Pancreas (tissue), 10 donors: ENCODE results near the gene NKIRAS1. TPM values are rescaled to one million over a fixed set of nuclear protein-coding genes. Genes with fewer than 3 reads are reported as not detected.
A peak's percentile ranks its signal among the peaks of the same experiment; 100 is the strongest.

ENCODE experiments used
- ATAC-seq, 4 donors: fragments of 200-7000 bp; cut with Tn5 transposase; one replicate each; pipeline versions ENCODE4 v1.8.0 to v1.9.1; 2020; ENCODE audit warnings: mild to moderate bottlenecking in 4 of 4, moderate library complexity in 4 of 4
- DNase-seq, 6 donors: peaks; one replicate each; pipeline ENCODE4 v3.0.0-alpha.2; 2020
- FAIRE-seq: peaks from 2 replicates; lab custom pipeline; 2012; peaks lifted over from hg19 to GRCh38; lab: Jason Lieb, UNC
- H3K27ac ChIP-seq, 4 donors: fragments of 200-600 bp; sonication (generic); 1 replicate in 3 of 4; 2 replicates in 1 of 4; pipeline versions ENCODE4 v1.5.0 to v1.8.0; 2020
- H3K27me3 ChIP-seq, 4 donors: fragments of 200-600 bp; one replicate each; pipeline ENCODE4 v1.8.0; 2021
- H3K36me3 ChIP-seq, 3 donors: fragments of 200-600 bp; sonication (generic) in 1 of 3; one replicate each; pipeline versions ENCODE4 v1.5.0 to v1.8.0; 2020 to 2021
- H3K4me1 ChIP-seq, 3 donors: fragments of 200-600 bp; one replicate each; pipeline ENCODE4 v1.8.0; 2021
- H3K4me3 ChIP-seq, 4 donors: fragments of 200-600 bp; sonication (generic) in 2 of 4; one replicate each; pipeline versions ENCODE4 v1.5.0 to v1.8.0; 2020 to 2021
- H3K9me3 ChIP-seq, 4 donors: fragments of 200-600 bp; one replicate each; pipeline ENCODE4 v1.8.0; 2021
- whole genome bisulfite sequencing, 2 donors: extraction: QIAGEN DNeasy Blood & Tissue Kit; methylation state at CpG; one replicate each; pipeline ENCODE4 v1.1.7; 2013; 5-methylcytosine and 5-hydroxymethylcytosine counted together
- intact Hi-C, 3 donors: fragments of 100-400 bp; cut with DNase I; formaldehyde crosslinking; loops; one replicate each; pipeline versions ENCODE4 v1.11.1 to v1.14.2; 2022
- polyA plus RNA-seq, 2 donors: library from polyadenylated mRNA; stranded (reverse); fragments of 200-250 nt; gene quantifications; one replicate each; pipeline ENCODE4 v1.2.3, GENCODE V29; 2013
- total RNA-seq, 6 donors: library from RNA; stranded (reverse); fragmentation: NEBNext Ultra II Directional in 4 of 6; extraction: Animal tissue kit (Norgen Biotek cat#: 25700) in 4 of 6; gene quantifications; one replicate each; pipeline versions ENCODE4 v1.2.1 to v1.2.4, GENCODE V29; 2021 to 2023
- TF ChIP-seq, protein P1 (sequence below), 4 donors: fragments of 200-600 bp; sonication (generic) in 3 of 4; IDR thresholded peaks; one replicate each; pipeline versions ENCODE4 v1.5.0 to v1.8.0; 2021; ENCODE audit warnings: antibody characterized with exemption in 4 of 4
- donor health status: healthy with polysubstance abuse.
- donor health status: DM: no; HTN: no; CAD: no; lungs with moderate emphysema.
- donor health status: DM: no; HTN: no; CAD: no.
- donor health status: control.
- donor health status: control.
- donor health status: Bipolar disorder and iron deficiency.
- donor health status: DM: yes; HTN: yes; CAD: no.
- donor health status: DM: no; HTN: no; CAD: no.
- donor health status: DM: no; HTN: no; CAD: no.
- donor health status: DM: yes; HTN: yes; CAD: no.

Gene NKIRAS1
- total and polyA plus RNA-seq, 8 donors, result 2.7 to 5.9 (median 3.8) TPM

- Histone ChIP-seq H3K4me3 (no peak overlapping the region), H3K36me3 (no peaks in the 10 kb centered on the region), H3K27ac (no peak overlapping the region), H3K9me3 (no peaks in the 10 kb centered on the region), H3K4me1 (peaks cover 0 to 6% (median 5%) of the 10 kb centered on the region in 3 donors), H3K27me3 (no peaks in the 10 kb centered on the region)
- TF ChIP-seq, protein P1, sequence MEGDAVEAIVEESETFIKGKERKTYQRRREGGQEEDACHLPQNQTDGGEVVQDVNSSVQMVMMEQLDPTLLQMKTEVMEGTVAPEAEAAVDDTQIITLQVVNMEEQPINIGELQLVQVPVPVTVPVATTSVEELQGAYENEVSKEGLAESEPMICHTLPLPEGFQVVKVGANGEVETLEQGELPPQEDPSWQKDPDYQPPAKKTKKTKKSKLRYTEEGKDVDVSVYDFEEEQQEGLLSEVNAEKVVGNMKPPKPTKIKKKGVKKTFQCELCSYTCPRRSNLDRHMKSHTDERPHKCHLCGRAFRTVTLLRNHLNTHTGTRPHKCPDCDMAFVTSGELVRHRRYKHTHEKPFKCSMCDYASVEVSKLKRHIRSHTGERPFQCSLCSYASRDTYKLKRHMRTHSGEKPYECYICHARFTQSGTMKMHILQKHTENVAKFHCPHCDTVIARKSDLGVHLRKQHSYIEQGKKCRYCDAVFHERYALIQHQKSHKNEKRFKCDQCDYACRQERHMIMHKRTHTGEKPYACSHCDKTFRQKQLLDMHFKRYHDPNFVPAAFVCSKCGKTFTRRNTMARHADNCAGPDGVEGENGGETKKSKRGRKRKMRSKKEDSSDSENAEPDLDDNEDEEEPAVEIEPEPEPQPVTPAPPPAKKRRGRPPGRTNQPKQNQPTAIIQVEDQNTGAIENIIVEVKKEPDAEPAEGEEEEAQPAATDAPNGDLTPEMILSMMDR (IDR thresholded peaks at IDR 0.05), result no peak
- 21 to 28% methylated on average over 4 of the region's 4 CpGs for WGBS, 2 donors
- peak in 3 of 4 donors; percentile 53 to 67 (median 64) for ATAC-seq
- no peak for DNase-seq
- intact Hi-C loops, result no loop called here
- no peak for FAIRE-seq
Measured at GRCh38 chr3:23880703-23881339, 36.0 kb downstream of the NKIRAS1 start.

DNA sequence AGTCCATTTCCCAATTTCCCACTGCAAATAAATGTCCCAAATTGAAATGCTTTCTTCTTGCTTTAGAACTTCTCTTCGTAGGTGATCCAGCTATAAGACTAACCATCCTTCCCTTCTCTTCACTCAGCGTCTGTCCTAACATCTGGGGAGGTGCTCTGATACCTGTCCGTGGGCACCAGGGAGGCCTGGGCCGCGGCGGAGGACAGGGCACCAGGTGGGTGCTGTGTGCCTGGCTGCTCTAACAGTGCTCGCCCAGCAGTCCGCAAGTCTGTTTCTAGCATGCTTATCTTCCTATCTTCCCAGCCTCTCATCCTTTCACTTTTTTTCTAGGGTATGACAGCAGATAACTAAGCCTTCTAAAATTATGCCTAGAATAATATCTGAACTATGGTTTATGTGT, 37.3 kb downstream of the NKIRAS1 start:
- intact Hi-C loops, result no loop called here
- DNase-seq (no peak), FAIRE-seq (no peak), ATAC-seq (no peak)
- Histone ChIP-seq H3K4me3 (no peak overlapping the region), H3K4me1 (peaks cover 0 to 6% (median 5%) of the 10 kb centered on the region in 3 donors), H3K27me3 (no peaks in the 10 kb centered on the region), H3K36me3 (no peaks in the 10 kb centered on the region), H3K9me3 (no peaks in the 10 kb centered on the region), H3K27ac (no peak overlapping the region)
- TF ChIP-seq, protein P1 (IDR thresholded peaks at IDR 0.05), result no peak
- WGBS, 2 donors, result 97 to 98% methylated on average over 8 of the region's 8 CpGs

DNA sequence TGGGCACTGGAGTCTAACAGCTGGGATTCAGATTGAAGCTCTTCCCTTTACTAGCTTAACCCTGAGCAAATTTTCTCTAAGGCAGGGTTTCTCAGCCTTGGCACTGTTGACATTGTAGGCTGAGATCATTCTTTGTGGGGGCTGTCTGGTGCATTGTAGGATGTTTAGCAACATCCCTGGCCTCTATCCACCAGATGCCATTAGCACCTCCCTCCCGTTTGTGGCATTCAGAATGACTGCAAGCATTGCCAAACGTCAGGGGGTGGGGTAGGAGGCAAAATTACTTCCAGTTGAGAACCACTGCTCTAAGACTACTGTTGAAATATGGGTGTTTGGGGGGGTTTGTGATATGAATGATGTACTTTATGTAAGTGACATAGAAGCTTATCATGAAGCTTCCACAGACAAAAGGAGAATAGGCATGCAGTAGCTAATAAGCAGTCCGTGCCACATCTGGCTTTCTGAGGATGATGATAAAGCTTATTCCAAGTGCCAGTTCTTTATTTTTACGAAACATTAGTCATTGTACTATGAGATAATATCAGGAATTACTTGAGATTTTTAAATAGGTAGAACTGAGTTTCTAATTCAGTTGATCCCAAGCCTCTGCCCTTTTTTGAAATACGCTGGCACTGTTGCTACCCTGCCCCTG, 39.3 kb downstream of the NKIRAS1 start:
- DNase-seq, result no peak
- ATAC-seq, result peak in 3 of 4 donors; percentile 35 to 54 (median 50)
- Histone ChIP-seq H3K9me3 (no peaks in the 10 kb centered on the region), H3K4me3 (no peak overlapping the region), H3K4me1 (peaks cover 5 to 6% (median 5%) of the 10 kb centered on the region in 3 donors), H3K27ac (no peak overlapping the region), H3K36me3 (no peaks in the 10 kb centered on the region), H3K27me3 (no peaks in the 10 kb centered on the region)
- intact Hi-C loops, result no loop called here
- TF ChIP-seq, protein P1 (IDR thresholded peaks at IDR 0.05), result no peak
- FAIRE-seq, result no peak
- WGBS, 2 donors, result 56 to 66% methylated on average over 5 of the region's 5 CpGs

DNA sequence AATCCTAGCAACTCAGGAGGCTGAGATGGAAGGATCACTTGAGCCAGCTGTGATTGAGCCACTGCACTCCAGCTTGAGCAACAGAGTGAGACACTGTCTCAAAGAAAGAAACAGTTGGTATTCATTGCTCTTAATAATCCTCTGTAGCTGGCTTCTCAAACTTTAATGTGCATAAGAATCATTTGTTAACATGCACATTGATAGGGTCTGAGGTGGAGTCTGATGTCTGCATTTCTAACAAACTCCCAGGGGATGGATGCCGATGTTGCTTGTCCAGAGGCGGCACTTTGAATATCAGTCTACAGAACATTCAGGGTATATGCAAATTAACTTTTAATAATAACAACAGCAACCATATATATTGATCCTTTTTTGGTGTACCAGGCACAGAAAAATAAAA, 39.9 kb downstream of the NKIRAS1 start:
- Histone ChIP-seq H3K27me3 (no peaks in the 10 kb centered on the region), H3K9me3 (no peaks in the 10 kb centered on the region), H3K36me3 (no peaks in the 10 kb centered on the region), H3K4me1 (peaks cover 5 to 6% (median 5%) of the 10 kb centered on the region in 3 donors), H3K4me3 (no peak overlapping the region), H3K27ac (no peak overlapping the region)
- intact Hi-C loops, result no loop called here
- no peak for DNase-seq
- FAIRE-seq, result no peak
- ATAC-seq, result no peak
- WGBS, 2 donors, result 93 to 94% methylated on average over 2 of the region's 2 CpGs
- TF ChIP-seq, protein P1 (IDR thresholded peaks at IDR 0.05), result no peak
